Measurements from ENCODE around the gene GLIS1. TPM values are rescaled to one million over a fixed set of nuclear protein-coding genes. Genes with fewer than 3 reads are reported as not detected.

GLIS1 gene
- total RNA-seq, 2 experiments from 2014 or later: not detected

- H3K27ac Mint-ChIP-seq: no peak overlapping the region
Observed at GRCh38 chr1:53495633-53496345, 243.2 kb downstream of the GLIS1 start.

DNA sequence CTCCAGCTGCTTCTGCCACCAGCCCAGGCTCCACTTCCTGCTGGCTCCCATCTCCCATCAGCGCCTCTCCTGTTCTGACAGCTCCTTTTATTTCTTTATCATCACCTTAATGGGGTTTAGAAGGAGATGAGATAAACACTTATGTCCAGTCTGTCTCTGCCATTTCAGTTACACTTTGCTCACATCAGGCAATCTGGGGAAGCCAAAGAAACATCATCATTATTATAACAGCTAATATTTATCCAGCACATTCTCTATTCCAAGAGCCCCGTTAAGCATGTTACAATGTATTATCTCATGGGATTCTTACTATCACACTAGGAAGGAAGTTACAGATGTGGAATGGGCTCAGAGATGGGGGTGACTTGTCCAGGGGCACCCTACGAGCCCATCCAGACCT is 248.6 kb downstream of the GLIS1 start:
- Mint-ChIP-seq H3K9me3 (no peaks in the 10 kb centered on the region), H3K27ac (no peak overlapping the region), H3K4me3 (no peak overlapping the region), H3K36me3 (ENCODE audit: low read depth) (no peaks in the 10 kb centered on the region), H3K4me1 (ENCODE audit: low read depth) (no peaks in the 10 kb centered on the region), H3K27me3 (peaks cover 9% of the 10 kb centered on the region)
- POLR2A ChIA-PET: no interaction called here
- intact Hi-C loops (cut with micrococcal nuclease): no loop called here
- no peak for TF ChIP-seq CTCF (IDR thresholded peaks at IDR 0.05)
- DNase-seq (no peak), ATAC-seq (no peak)
- CTCF ChIA-PET: interaction anchor here (1.3 kb wide), 1 partner anchor 191 kb away, joined by 3 read pairs; no protein-coding TSS in a partner anchor

More at GRCh38 chr1:53495633-53496345, 243.2 kb downstream of the GLIS1 start:
- ChIA-PET CTCF (interaction anchor here (1.7 kb wide), 1 partner anchor 11 kb away, joined by 6 read pairs; no protein-coding TSS in a partner anchor), POLR2A (no interaction called here)
- no peaks in the 10 kb centered on the region for H3K9me3 Mint-ChIP-seq
- no peaks in the 10 kb centered on the region for H3K27me3 Mint-ChIP-seq
- no peak overlapping the region for H3K4me3 Mint-ChIP-seq
- ATAC-seq (no peak), DNase-seq (no peak)
- no peak for TF ChIP-seq CTCF (IDR thresholded peaks at IDR 0.05)
- intact Hi-C loops (cut with micrococcal nuclease): no loop called here
- no peaks in the 10 kb centered on the region for H3K36me3 Mint-ChIP-seq (ENCODE audit: low read depth)
- H3K4me1 Mint-ChIP-seq (ENCODE audit: low read depth): peaks cover 5% of the 10 kb centered on the region

DNA sequence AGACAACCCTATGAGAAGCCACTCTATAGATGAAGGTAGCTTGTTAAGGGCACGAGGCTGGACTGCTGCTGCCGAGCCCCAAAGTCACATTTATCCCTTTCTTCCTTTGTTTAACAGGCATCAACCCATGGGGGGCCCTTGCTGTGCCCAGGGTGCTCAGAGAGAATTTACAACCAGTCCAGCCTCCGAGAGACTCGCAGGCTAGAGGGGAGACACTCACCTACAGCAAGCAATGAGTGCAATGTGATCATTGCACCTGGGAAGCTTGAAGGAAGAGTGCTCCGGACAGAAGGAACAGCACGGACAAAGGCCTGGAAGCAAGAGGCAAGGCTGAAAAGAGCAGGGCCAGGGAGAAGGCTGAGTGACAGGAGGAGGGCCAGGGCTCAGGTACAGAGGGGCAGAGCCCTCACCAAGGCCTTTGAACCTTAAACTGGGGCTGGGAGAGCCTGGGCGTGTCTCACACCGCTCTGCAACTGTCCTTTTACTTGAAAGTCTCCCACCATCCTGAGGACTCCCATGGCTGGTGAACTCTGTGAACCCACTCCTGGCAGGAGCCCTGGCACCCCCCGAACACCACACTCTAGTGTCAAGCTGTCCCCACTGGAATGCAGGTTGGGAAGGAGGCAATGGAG is 252.5 kb downstream of the GLIS1 start:
- POLR2A ChIA-PET: interaction anchor here (0.8 kb wide), 1 partner anchor 195 kb away, joined by 3 read pairs; no protein-coding TSS in a partner anchor
- H3K4me3 Mint-ChIP-seq: no peak overlapping the region

DNA sequence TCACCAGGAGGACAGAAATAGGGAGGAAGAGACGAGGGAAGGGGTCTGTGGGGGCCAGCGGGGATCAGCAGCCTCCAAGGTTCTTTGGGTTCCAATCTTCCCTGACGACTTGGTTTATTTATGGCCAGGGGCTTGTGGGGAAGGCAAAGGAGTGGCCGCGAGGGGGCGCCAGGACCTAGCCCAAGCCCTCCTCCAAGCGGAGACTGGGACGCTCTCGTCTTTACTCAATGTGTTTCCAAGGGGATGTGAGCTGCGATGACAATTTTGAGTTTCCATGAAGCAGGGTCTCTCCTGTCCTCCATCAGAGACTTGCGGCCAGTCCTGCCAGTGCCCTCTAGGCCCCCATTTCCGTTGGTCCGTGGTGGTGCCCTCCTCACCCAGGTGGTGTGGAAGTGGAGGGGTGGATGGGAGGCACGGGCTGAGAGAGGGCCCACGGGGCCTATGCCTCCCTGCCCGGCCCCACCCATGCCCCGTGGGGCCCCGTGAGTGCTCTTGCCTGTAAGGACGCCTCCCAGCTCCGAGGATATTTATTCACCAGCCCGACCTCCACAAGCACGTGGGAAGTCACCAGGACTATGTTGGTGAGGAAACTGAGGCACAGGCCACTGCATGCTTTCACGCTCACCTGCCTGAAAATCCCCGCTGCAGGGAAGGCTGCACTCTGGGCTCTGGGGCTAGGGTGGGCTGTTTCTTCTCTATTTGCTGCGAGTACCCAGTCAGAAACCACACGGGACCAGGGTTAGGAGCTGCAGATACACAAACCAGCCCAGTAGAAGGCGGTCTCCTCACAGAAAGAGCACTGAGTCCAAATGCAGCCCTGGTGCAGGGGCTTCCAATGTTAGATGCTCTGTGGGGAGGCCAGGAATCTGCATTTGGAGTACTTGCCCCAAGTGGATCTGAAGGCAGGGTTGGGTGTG is 253.2 kb downstream of the GLIS1 start:
- Mint-ChIP-seq H3K36me3 (ENCODE audit: low read depth) (no peaks in the 10 kb centered on the region), H3K4me1 (ENCODE audit: low read depth) (no peaks in the 10 kb centered on the region), H3K27ac (no peak overlapping the region), H3K27me3 (peaks cover 9% of the 10 kb centered on the region), H3K9me3 (no peaks in the 10 kb centered on the region), H3K4me3 (no peak overlapping the region)
- ChIA-PET POLR2A (interaction anchor here (0.8 to 1.5 kb wide), 2 partner anchors 20 to 196 kb away, joined by 3 read pairs; no protein-coding TSS in a partner anchor), CTCF (interaction anchor here (0.6 to 2.5 kb wide), 31 partner anchors 9 to 473 kb away, joined by 3 to 18 read pairs (median 4); no protein-coding TSS in a partner anchor)
- DNase-seq: peak; percentile 87
- ATAC-seq: peak; percentile 80
- peak; percentile 80 for TF ChIP-seq CTCF (IDR thresholded peaks at IDR 0.05)
- intact Hi-C loops (cut with micrococcal nuclease): loop anchor here (2.0 to 5.0 kb wide), 2 partner anchors 197 to 269 kb away; no protein-coding TSS in a partner anchor

More for the DNA sequence above, 252.5 kb downstream of the GLIS1 start:
- DNase-seq (no peak), ATAC-seq (no peak)
- Mint-ChIP-seq H3K27me3 (peaks cover 9% of the 10 kb centered on the region), H3K36me3 (ENCODE audit: low read depth) (no peaks in the 10 kb centered on the region), H3K4me1 (ENCODE audit: low read depth) (no peaks in the 10 kb centered on the region), H3K9me3 (no peaks in the 10 kb centered on the region), H3K27ac (no peak overlapping the region)
- TF ChIP-seq CTCF (IDR thresholded peaks at IDR 0.05): no peak
- CTCF ChIA-PET: interaction anchor here (0.6 to 2.5 kb wide), 18 partner anchors 8 to 276 kb away, joined by 3 to 18 read pairs (median 4); no protein-coding TSS in a partner anchor
- intact Hi-C loops (cut with micrococcal nuclease): loop anchor here (5.0 kb wide), 1 partner anchor 196 kb away; no protein-coding TSS in a partner anchor

Measured in activated CD8-positive, alpha-beta T cell treated with anti-CD3 and anti-CD28 coated beads for 36 hours (primary cell).